ENCODE data around the gene ASPDH.

DNA sequence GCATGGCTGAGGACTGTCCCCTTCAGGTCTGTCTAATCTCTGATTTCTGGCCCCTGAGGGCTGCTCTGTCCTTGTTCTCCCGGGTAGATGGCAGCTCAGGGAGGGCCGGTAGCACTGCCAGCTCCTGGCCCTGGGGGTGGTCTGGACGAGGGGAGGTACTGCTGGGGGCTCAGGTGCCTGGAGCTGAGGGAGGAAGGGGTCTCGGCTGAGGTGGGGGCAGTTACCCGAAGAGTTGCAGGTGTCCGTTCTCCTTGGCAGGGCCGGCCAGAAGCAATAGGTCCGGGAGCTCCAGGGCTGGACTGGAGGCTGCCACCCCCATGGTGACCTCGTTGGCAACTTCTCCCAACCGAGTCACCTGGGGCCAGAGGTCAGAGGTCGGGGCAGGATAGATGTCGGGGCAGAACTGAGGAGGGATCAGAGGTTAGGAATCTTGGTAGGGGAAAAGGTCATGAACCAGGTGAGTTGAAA, 38.6 kb downstream of the ASPDH start:
- TF ChIP-seq, protein P1, sequence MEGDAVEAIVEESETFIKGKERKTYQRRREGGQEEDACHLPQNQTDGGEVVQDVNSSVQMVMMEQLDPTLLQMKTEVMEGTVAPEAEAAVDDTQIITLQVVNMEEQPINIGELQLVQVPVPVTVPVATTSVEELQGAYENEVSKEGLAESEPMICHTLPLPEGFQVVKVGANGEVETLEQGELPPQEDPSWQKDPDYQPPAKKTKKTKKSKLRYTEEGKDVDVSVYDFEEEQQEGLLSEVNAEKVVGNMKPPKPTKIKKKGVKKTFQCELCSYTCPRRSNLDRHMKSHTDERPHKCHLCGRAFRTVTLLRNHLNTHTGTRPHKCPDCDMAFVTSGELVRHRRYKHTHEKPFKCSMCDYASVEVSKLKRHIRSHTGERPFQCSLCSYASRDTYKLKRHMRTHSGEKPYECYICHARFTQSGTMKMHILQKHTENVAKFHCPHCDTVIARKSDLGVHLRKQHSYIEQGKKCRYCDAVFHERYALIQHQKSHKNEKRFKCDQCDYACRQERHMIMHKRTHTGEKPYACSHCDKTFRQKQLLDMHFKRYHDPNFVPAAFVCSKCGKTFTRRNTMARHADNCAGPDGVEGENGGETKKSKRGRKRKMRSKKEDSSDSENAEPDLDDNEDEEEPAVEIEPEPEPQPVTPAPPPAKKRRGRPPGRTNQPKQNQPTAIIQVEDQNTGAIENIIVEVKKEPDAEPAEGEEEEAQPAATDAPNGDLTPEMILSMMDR (IDR thresholded peaks at IDR 0.05) = no peak
- TF ChIP-seq ZFX (IDR thresholded peaks at IDR 0.05; ENCODE audit: borderline replicate concordance) = no peak

Measured in 22Rv1 (cell line).